K562 (cell line): Measurements from ENCODE around the gene ABCA7.

Source experiments
- FOS ChIP-seq: IDR thresholded peaks from 3 replicates; pipeline ENCODE4 v1.6.1; 2011; ENCODE audit not compliant: insufficient read length; ENCODE audit errors: extremely low read depth
- MCM5 ChIP-seq: fragments of 450-650 bp; IDR thresholded peaks from 2 replicates; pipeline ENCODE4 v1.6.1; 2016; ENCODE audit warnings: low read depth
- MEF2A ChIP-seq: IDR thresholded peaks from 2 replicates; pipeline ENCODE4 v1.6.1; 2011; ENCODE audit warnings: low read depth, mild to moderate bottlenecking, low read length, moderate library complexity; ENCODE audit not compliant: control insufficient read depth
- PRMT5 ChIP-seq: sonication (generic); formaldehyde crosslinking; IDR thresholded peaks from 2 replicates; pipeline ENCODE4 v1.5.0; 2020; ENCODE audit warnings: missing genetic modification reagents
- RBFOX2 ChIP-seq: fragments of 200-400 bp; formaldehyde crosslinking; IDR thresholded peaks from 2 replicates; pipeline ENCODE4 v1.6.1; 2017; ENCODE audit warnings: low read depth, mild to moderate bottlenecking, low read length, moderate library complexity
- RBM25 ChIP-seq: fragments of 200-400 bp; formaldehyde crosslinking; IDR thresholded peaks from 2 replicates; pipeline ENCODE4 v1.6.1; 2018; ENCODE audit warnings: low read length, low read depth, moderate library complexity; ENCODE audit not compliant: severe bottlenecking
- TAF1 ChIP-seq: IDR thresholded peaks from 2 replicates; pipeline ENCODE4 v1.6.1; 2011; ENCODE audit warnings: mild to moderate bottlenecking, low read length, moderate library complexity; ENCODE audit not compliant: insufficient read depth, control insufficient read depth, severe bottlenecking; ENCODE audit errors: extremely low read depth
- TBP ChIP-seq: optimal IDR thresholded peaks from 2 replicates; pipeline ENCODE3; 2011; ENCODE audit warnings: low read depth, low read length, improper control_type of control experiment
- ZNF232 ChIP-seq: sonication (generic); formaldehyde crosslinking; IDR thresholded peaks from 2 replicates; pipeline ENCODE4 v1.8.0; 2022; ENCODE audit warnings: mild to moderate bottlenecking, missing genetic modification reagents
- ZNF668 ChIP-seq: fragments of 250-450 bp; sonication (Bioruptor Pico); IDR thresholded peaks from 2 replicates; pipeline ENCODE4 v1.8.0; 2022; ENCODE audit warnings: mild to moderate bottlenecking, inconsistent platforms
- TF ChIP-seq, protein P1 (sequence below), 2 experiments: fragments of 450-650 bp; formaldehyde crosslinking in 1 of 2; IDR thresholded peaks; 2 replicates each; pipeline versions ENCODE4 v1.4.0 to v1.6.1; 2014 to 2020; ENCODE audit warnings: mild to moderate bottlenecking in 2 of 2, borderline replicate concordance in 1 of 2, low read depth in 1 of 2
- TF ChIP-seq, protein P2 (sequence below): fragments of 250-450 bp; sonication (Bioruptor Pico); IDR thresholded peaks from 2 replicates; pipeline ENCODE4 v1.5.1; 2021; ENCODE audit warnings: mild to moderate bottlenecking

DNA sequence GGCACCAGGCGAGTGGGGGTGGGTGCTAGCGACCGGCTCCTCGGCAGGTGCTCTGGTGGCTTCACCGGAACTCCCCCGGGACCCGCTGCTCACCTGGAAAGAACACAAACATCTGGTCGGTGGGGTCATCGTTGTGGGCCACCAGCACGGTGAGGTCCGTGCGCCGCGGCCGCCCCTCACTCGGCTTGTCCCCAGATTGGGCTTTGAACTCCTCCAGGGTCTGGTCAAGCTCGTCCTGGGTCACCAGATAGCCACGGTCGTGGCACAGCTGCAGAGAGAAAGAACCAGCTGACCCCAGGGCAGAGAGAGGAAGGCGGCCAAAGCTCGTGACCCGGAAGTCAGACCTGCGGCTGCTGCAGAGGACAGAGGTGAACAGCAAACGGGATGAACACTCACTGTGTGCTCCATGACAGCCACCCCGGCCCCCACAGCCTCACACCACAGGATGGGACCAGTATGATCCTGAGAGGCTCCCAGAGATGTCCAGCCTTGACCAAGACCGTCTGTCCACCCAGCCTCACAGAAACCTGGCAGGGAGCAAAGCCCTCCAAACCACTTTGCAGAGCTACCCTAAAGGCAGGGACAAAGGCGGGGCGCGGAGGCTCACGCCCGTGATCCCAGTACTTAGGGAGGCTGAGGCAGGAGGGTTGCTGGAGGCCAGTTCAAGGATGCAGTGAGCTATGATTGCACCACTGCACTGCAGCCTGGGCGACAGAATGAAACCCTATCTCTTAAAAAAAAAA lies 54.1 kb downstream of the ABCA7 start:
- no peak for TF ChIP-seq MCM5
- TF ChIP-seq, protein P1, sequence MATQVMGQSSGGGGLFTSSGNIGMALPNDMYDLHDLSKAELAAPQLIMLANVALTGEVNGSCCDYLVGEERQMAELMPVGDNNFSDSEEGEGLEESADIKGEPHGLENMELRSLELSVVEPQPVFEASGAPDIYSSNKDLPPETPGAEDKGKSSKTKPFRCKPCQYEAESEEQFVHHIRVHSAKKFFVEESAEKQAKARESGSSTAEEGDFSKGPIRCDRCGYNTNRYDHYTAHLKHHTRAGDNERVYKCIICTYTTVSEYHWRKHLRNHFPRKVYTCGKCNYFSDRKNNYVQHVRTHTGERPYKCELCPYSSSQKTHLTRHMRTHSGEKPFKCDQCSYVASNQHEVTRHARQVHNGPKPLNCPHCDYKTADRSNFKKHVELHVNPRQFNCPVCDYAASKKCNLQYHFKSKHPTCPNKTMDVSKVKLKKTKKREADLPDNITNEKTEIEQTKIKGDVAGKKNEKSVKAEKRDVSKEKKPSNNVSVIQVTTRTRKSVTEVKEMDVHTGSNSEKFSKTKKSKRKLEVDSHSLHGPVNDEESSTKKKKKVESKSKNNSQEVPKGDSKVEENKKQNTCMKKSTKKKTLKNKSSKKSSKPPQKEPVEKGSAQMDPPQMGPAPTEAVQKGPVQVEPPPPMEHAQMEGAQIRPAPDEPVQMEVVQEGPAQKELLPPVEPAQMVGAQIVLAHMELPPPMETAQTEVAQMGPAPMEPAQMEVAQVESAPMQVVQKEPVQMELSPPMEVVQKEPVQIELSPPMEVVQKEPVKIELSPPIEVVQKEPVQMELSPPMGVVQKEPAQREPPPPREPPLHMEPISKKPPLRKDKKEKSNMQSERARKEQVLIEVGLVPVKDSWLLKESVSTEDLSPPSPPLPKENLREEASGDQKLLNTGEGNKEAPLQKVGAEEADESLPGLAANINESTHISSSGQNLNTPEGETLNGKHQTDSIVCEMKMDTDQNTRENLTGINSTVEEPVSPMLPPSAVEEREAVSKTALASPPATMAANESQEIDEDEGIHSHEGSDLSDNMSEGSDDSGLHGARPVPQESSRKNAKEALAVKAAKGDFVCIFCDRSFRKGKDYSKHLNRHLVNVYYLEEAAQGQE (IDR thresholded peaks at IDR 0.05; ENCODE audit: borderline replicate concordance): no peak
- TF ChIP-seq, protein P1 (CRISPR knock-in tag; IDR thresholded peaks at IDR 0.05; ENCODE audit: low read depth): no peak
- TF ChIP-seq, protein P2, sequence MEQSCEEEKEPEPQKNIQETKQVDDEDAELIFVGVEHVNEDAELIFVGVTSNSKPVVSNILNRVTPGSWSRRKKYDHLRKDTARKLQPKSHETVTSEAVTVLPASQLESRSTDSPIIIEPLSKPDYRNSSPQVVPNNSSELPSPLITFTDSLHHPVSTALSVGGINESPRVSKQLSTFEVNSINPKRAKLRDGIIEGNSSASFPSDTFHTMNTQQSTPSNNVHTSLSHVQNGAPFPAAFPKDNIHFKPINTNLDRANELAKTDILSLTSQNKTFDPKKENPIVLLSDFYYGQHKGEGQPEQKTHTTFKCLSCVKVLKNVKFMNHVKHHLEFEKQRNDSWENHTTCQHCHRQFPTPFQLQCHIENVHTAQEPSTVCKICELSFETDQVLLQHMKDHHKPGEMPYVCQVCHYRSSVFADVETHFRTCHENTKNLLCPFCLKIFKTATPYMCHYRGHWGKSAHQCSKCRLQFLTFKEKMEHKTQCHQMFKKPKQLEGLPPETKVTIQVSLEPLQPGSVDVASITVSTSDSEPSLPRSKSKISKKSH (CRISPR knock-in tag): no peak
- TF ChIP-seq TBP: no peak
- no peak for TF ChIP-seq TAF1
- TF ChIP-seq PRMT5: no peak
- TF ChIP-seq MEF2A: no peak
- TF ChIP-seq ZNF232: no peak
- TF ChIP-seq RBM25: no peak
- no peak for TF ChIP-seq FOS
- TF ChIP-seq RBFOX2: no peak; the same call in 1 of the 2 replicates
- no peak for TF ChIP-seq ZNF668 (CRISPR knock-in tag)
